ENCODE data around the gene TLN1. TPM values are rescaled to one million over a fixed set of nuclear protein-coding genes. Genes with fewer than 3 reads are reported as not detected.

The TLN1 gene
- total RNA-seq, 1 experiment from 2014 or later: 109 TPM

DNA sequence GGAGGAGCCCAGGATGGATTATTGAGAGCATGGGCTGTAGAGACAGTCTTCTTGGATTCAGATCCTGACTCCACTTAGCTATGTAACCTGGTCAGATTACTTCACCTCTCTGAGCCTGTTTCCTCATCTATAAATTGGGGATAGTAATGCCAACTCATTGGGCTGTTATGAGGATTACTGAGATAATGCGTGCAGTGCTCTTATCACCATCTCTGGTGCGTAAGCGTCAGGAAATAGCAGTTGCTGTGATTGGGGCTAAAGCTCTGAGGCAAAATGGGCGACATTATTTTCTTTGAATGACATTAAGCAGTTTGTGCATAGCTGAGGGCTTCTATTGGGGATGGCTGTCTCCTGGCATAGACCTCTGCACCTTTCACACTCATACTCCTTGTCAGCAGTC is 23.1 kb upstream of the TLN1 start:
- H3K27ac Mint-ChIP-seq: no peak overlapping the region
- ATAC-seq (no peak), DNase-seq (ENCODE audit: low spot score) (no peak)
- peaks cover 21% of the 10 kb centered on the region for H3K36me3 Mint-ChIP-seq
- CTCF ChIA-PET: interaction anchor here (1.4 to 3.1 kb wide), 4 partner anchors 23 to 127 kb away, joined by 3 to 27 read pairs (median 14); partner anchors contain the start of genes CREB3 and TLN1
- TF ChIP-seq, protein P1, sequence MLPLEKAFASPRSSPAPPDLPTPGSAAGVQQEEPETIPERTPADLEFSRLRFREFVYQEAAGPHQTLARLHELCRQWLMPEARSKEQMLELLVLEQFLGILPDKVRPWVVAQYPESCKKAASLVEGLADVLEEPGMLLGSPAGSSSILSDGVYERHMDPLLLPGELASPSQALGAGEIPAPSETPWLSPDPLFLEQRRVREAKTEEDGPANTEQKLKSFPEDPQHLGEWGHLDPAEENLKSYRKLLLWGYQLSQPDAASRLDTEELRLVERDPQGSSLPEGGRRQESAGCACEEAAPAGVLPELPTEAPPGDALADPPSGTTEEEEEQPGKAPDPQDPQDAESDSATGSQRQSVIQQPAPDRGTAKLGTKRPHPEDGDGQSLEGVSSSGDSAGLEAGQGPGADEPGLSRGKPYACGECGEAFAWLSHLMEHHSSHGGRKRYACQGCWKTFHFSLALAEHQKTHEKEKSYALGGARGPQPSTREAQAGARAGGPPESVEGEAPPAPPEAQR (CRISPR knock-in tag; IDR thresholded peaks at IDR 0.05): no peak
- TF ChIP-seq GRHL2 (CRISPR knock-in tag; IDR thresholded peaks at IDR 0.05; ENCODE audit: insufficient replicate concordance, severe bottlenecking) (no peak), NFYB (CRISPR knock-in tag; conservative IDR thresholded peaks at IDR 0.05; ENCODE audit: low read depth) (no peak), HMGA2 (CRISPR knock-in tag; IDR thresholded peaks at IDR 0.05) (no peak), SMAD4 (CRISPR knock-in tag; IDR thresholded peaks at IDR 0.05) (no peak), NR2C2 (CRISPR knock-in tag; IDR thresholded peaks at IDR 0.05) (no peak), FOXK1 (CRISPR knock-in tag; IDR thresholded peaks at IDR 0.05) (no peak), ZNF416 (CRISPR knock-in tag; IDR thresholded peaks at IDR 0.05) (no peak), NFATC4 (CRISPR knock-in tag; IDR thresholded peaks at IDR 0.05) (no peak), ZNF671 (CRISPR knock-in tag; IDR thresholded peaks at IDR 0.05) (no peak), SMAD3 (CRISPR knock-in tag; IDR thresholded peaks at IDR 0.05; ENCODE audit: borderline replicate concordance) (no peak), ZNF263 (CRISPR knock-in tag; IDR thresholded peaks at IDR 0.05; ENCODE audit: low read depth) (no peak)
- TF ChIP-seq, protein P2, sequence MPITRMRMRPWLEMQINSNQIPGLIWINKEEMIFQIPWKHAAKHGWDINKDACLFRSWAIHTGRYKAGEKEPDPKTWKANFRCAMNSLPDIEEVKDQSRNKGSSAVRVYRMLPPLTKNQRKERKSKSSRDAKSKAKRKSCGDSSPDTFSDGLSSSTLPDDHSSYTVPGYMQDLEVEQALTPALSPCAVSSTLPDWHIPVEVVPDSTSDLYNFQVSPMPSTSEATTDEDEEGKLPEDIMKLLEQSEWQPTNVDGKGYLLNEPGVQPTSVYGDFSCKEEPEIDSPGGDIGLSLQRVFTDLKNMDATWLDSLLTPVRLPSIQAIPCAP (CRISPR knock-in tag; IDR thresholded peaks at IDR 0.05): no peak
- TF ChIP-seq, protein P3, sequence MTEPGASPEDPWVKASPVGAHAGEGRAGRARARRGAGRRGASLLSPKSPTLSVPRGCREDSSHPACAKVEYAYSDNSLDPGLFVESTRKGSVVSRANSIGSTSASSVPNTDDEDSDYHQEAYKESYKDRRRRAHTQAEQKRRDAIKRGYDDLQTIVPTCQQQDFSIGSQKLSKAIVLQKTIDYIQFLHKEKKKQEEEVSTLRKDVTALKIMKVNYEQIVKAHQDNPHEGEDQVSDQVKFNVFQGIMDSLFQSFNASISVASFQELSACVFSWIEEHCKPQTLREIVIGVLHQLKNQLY (CRISPR knock-in tag; IDR thresholded peaks at IDR 0.05): no peak
- TF ChIP-seq, protein P4, sequence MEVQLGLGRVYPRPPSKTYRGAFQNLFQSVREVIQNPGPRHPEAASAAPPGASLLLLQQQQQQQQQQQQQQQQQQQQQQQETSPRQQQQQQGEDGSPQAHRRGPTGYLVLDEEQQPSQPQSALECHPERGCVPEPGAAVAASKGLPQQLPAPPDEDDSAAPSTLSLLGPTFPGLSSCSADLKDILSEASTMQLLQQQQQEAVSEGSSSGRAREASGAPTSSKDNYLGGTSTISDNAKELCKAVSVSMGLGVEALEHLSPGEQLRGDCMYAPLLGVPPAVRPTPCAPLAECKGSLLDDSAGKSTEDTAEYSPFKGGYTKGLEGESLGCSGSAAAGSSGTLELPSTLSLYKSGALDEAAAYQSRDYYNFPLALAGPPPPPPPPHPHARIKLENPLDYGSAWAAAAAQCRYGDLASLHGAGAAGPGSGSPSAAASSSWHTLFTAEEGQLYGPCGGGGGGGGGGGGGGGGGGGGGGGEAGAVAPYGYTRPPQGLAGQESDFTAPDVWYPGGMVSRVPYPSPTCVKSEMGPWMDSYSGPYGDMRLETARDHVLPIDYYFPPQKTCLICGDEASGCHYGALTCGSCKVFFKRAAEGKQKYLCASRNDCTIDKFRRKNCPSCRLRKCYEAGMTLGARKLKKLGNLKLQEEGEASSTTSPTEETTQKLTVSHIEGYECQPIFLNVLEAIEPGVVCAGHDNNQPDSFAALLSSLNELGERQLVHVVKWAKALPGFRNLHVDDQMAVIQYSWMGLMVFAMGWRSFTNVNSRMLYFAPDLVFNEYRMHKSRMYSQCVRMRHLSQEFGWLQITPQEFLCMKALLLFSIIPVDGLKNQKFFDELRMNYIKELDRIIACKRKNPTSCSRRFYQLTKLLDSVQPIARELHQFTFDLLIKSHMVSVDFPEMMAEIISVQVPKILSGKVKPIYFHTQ (CRISPR knock-in tag; IDR thresholded peaks at IDR 0.05): no peak
- TF ChIP-seq, protein P5, sequence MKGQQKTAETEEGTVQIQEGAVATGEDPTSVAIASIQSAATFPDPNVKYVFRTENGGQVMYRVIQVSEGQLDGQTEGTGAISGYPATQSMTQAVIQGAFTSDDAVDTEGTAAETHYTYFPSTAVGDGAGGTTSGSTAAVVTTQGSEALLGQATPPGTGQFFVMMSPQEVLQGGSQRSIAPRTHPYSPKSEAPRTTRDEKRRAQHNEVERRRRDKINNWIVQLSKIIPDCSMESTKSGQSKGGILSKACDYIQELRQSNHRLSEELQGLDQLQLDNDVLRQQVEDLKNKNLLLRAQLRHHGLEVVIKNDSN (CRISPR knock-in tag; IDR thresholded peaks at IDR 0.05): no peak
- TF ChIP-seq, protein P6, sequence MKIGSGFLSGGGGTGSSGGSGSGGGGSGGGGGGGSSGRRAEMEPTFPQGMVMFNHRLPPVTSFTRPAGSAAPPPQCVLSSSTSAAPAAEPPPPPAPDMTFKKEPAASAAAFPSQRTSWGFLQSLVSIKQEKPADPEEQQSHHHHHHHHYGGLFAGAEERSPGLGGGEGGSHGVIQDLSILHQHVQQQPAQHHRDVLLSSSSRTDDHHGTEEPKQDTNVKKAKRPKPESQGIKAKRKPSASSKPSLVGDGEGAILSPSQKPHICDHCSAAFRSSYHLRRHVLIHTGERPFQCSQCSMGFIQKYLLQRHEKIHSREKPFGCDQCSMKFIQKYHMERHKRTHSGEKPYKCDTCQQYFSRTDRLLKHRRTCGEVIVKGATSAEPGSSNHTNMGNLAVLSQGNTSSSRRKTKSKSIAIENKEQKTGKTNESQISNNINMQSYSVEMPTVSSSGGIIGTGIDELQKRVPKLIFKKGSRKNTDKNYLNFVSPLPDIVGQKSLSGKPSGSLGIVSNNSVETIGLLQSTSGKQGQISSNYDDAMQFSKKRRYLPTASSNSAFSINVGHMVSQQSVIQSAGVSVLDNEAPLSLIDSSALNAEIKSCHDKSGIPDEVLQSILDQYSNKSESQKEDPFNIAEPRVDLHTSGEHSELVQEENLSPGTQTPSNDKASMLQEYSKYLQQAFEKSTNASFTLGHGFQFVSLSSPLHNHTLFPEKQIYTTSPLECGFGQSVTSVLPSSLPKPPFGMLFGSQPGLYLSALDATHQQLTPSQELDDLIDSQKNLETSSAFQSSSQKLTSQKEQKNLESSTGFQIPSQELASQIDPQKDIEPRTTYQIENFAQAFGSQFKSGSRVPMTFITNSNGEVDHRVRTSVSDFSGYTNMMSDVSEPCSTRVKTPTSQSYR (CRISPR knock-in tag; IDR thresholded peaks at IDR 0.05): no peak
- TF ChIP-seq, protein P7, sequence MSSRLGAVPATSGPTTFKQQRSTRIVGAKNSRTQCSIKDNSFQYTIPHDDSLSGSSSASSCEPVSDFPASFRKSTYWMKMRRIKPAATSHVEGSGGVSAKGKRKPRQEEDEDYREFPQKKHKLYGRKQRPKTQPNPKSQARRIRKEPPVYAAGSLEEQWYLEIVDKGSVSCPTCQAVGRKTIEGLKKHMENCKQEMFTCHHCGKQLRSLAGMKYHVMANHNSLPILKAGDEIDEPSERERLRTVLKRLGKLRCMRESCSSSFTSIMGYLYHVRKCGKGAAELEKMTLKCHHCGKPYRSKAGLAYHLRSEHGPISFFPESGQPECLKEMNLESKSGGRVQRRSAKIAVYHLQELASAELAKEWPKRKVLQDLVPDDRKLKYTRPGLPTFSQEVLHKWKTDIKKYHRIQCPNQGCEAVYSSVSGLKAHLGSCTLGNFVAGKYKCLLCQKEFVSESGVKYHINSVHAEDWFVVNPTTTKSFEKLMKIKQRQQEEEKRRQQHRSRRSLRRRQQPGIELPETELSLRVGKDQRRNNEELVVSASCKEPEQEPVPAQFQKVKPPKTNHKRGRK (CRISPR knock-in tag; IDR thresholded peaks at IDR 0.05; ENCODE audit: borderline replicate concordance): no peak
- no peaks in the 10 kb centered on the region for H3K27me3 Mint-ChIP-seq (ENCODE audit: low read depth)
- POLR2A ChIA-PET: no interaction called here
- H3K4me1 Mint-ChIP-seq: peaks cover 26% of the 10 kb centered on the region
- H3K9me3 Mint-ChIP-seq: no peaks in the 10 kb centered on the region
- H3K4me3 Mint-ChIP-seq: no peak overlapping the region

Data from WTC11 (cell line).